ENCODE data around the gene RNU5B-1. TPM values are rescaled to one million over a fixed set of nuclear protein-coding genes. Genes with fewer than 3 reads are reported as not detected.

RNU5B-1 gene
- total RNA-seq, 4 donors from 2014 or later, result not detected

DNA sequence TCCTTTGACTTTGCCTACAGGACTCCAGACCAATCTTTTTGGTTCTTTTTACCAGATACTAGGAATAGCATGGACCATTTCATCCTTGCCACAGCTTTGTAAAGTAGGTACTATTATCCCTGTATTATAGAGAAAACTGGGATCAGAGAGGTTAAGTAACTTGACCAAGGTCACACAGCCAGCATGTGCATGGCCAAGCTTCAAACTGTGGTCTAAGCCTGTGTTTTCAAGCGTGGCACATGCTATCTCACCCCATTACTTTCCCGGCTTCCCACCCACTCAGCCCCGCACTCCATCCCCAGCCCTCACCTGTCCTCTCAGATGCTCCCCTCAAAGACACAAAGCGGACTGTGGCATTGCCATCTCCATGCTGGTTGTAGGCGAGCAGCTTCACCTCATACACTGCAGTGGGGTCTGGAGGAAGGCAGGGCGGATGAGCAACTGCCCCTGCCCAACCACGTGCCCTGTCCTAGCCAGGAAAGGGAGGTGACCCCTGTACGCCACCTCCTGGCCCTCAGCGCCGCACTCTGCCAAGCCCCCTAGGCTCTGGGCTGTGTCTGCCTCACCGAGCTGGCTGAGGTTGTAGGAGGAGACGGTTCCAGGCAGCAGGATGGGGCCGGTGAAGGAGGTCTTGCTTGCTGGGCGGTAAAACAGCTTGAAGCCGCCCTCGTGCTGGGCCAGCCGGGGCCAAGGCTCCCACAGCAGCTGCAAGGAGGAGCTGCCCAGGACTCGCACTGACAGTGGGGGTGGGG is 25.7 kb downstream of the RNU5B-1 start:
- no peak for TF ChIP-seq POLR2A (IDR thresholded peaks at IDR 0.05)
- TF ChIP-seq CTCF (IDR thresholded peaks at IDR 0.05), result no peak
- H3K9me3 ChIP-seq, result no peaks in the 10 kb centered on the region
- peaks cover 29 to 40% of the 10 kb centered on the region in 2 donors for H3K4me1 ChIP-seq
- no peak overlapping the region for H3K4me3 ChIP-seq (replicated peaks in 1 of 3)
- no peaks in the 10 kb centered on the region for H3K36me3 ChIP-seq
- intact Hi-C loops (cut with DNase I), result no loop called here
- 91 to 97% methylated on average over 18 of the region's 18 CpGs for WGBS, 2 donors
- DNase-seq, result no peak
- no peak overlapping the region for H3K27ac ChIP-seq
- H3K27me3 ChIP-seq, result no peaks in the 10 kb centered on the region

GRCh38 chr15:65330934-65331645 is 26.6 kb downstream of the RNU5B-1 start:
- Histone ChIP-seq H3K4me3 (replicated peaks in 1 of 3) (no peak overlapping the region), H3K27ac (no peak overlapping the region), H3K9me3 (no peaks in the 10 kb centered on the region), H3K4me1 (peaks cover 26 to 33% of the 10 kb centered on the region in 2 donors), H3K36me3 (no peaks in the 10 kb centered on the region), H3K27me3 (no peaks in the 10 kb centered on the region)
- no peak for DNase-seq
- no peak for TF ChIP-seq CTCF (IDR thresholded peaks at IDR 0.05)
- no peak for TF ChIP-seq POLR2A (IDR thresholded peaks at IDR 0.05)
- WGBS, 2 donors, result 94% methylated on average over 21 to 22 of the region's 22 CpGs
- intact Hi-C loops (cut with DNase I), result no loop called here

- intact Hi-C loops (cut with DNase I), result no loop called here
- no peaks in the 10 kb centered on the region for H3K36me3 ChIP-seq
- no peak overlapping the region for H3K27ac ChIP-seq
- WGBS, 2 donors, result 91 to 92% methylated on average over 6 of the region's 7 CpGs
- peaks cover 21 to 27% of the 10 kb centered on the region in 2 donors for H3K4me1 ChIP-seq
- TF ChIP-seq CTCF (IDR thresholded peaks at IDR 0.05) (no peak), POLR2A (IDR thresholded peaks at IDR 0.05) (no peak)
- DNase-seq, result no peak
- no peaks in the 10 kb centered on the region for H3K9me3 ChIP-seq
- H3K4me3 ChIP-seq (replicated peaks in 1 of 3), result no peak overlapping the region
- no peaks in the 10 kb centered on the region for H3K27me3 ChIP-seq
Observed at GRCh38 chr15:65331811-65332210, 27.3 kb downstream of the RNU5B-1 start.

GRCh38 chr15:65332391-65333147 is 28.1 kb downstream of the RNU5B-1 start:
- H3K4me3 ChIP-seq (replicated peaks in 1 of 3), result no peak overlapping the region
- peaks cover 13 to 19% of the 10 kb centered on the region in 2 donors for H3K4me1 ChIP-seq
- H3K36me3 ChIP-seq, result no peaks in the 10 kb centered on the region
- 87% methylated on average over 30 to 31 of the region's 31 CpGs for WGBS, 2 donors
- no peak for DNase-seq
- H3K9me3 ChIP-seq, result no peaks in the 10 kb centered on the region
- intact Hi-C loops (cut with DNase I), result no loop called here
- H3K27me3 ChIP-seq, result no peaks in the 10 kb centered on the region
- TF ChIP-seq CTCF (IDR thresholded peaks at IDR 0.05) (no peak), POLR2A (IDR thresholded peaks at IDR 0.05) (no peak)
- no peak overlapping the region for H3K27ac ChIP-seq

Data from thyroid gland (tissue), 4 donors.